HG03439 (cell line): Measurements from ENCODE around the gene RABGEF1.
"Not testable (repeated sequence)": the region's sequence is repeated elsewhere in the genome, so short reads cannot be mapped to it uniquely, and the experiment has no call there.

ENCODE experiments used
- ATAC-seq: cut with Tn5 transposase; IDR thresholded peaks from one replicate; pipeline ENCODE4 v1.9.1; 2021; ENCODE audit warnings: mild to moderate bottlenecking, moderate library complexity; ENCODE audit not compliant: unreplicated experiment

The RABGEF1 gene

DNA sequence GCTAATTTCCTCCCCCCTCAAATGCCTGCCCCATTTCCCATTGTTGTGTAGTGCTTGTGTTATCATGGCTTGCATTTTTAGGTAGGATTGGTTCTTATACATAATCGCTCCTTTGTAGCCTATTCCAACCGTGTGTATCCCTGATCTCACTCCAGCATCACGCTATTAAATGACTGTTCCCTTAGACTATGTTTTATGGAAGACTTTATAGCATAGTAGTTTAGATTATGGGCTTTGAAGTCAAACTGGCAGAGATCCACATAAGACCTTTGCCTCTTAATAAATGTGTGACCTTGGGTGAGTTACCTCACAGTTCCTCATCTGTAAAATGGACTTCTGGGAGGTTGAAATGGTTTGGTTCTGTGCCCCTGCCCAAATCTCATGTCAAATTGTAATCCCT lies 5.4 kb upstream of the RABGEF1 start:
- no peak for ATAC-seq

DNA sequence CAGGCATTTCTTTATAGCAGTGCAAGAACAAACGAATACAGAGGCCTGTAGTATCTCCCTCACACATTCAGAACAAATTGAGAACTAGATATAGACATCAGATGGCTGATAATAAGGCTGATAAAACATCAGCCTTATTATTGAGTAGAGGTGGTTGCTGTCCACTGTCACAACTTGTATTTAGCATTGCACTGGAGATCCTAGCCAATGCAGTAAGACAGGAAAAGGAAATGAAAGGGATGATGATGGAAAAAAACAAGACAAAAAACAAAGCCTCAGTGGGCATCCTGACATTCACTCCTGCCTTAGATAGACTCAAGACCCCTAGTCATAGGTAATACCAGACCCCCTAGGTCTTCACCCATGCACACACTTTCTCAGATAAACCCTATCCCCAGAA lies 4.7 kb upstream of the RABGEF1 start:
- no peak for ATAC-seq

GRCh38 chr7:66736892-66737291 lies 3.6 kb upstream of the RABGEF1 start:
- ATAC-seq: no peak

- ATAC-seq: no peak
Observed at GRCh38 chr7:66737667-66738066, 2.9 kb upstream of the RABGEF1 start.

DNA sequence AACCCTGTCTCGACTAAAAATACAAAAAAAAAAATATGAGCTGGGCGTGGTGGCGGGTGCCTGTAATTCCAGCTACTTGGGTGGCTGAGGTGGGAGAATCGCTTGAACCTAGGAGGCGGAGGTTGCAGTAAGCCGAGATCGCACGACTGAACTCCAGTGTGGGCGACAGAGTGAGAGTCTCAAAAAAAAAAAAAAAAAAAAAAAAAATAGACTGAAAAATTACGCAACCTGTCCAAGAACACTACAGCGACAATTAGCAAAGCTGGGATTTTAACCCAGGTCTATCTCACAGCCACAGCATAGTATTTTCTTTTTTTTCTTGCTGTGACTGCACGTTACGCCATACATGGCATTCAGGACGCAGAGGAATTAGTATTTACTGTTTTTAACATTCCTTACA lies 1.1 kb upstream of the RABGEF1 start:
- ATAC-seq: no peak

GRCh38 chr7:66739953-66740301 lies 606 bp upstream of the RABGEF1 start:
- peak; percentile 1 for ATAC-seq

- ATAC-seq: peak; percentile 26
Observed at GRCh38 chr7:66740980-66741709, 612 bp downstream of the RABGEF1 start.

GRCh38 chr7:66741710-66742049 lies 1.1 kb downstream of the RABGEF1 start:
- no peak for ATAC-seq

GRCh38 chr7:66742298-66742697 lies 1.8 kb downstream of the RABGEF1 start:
- not testable (repeated sequence) for ATAC-seq

DNA sequence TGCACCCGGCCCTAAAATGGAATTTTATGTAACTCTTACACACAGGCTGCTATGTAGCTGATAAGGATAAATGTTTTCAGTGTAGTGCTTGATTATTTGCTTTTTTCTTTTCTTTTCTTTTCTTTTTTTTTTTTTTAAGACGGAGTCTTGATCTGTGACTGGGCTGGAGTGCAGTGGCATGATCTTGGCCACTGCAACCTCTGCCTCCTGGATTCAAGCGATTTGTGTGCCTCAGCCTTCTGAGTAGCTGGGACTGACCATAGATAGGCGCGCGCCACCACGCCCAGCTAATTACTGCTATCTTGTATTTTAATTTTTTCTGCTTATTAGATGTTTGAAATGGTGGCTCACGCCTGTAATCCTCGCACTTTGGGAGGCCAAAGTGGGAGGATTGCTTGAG lies 3.4 kb downstream of the RABGEF1 start:
- ATAC-seq: no peak

DNA sequence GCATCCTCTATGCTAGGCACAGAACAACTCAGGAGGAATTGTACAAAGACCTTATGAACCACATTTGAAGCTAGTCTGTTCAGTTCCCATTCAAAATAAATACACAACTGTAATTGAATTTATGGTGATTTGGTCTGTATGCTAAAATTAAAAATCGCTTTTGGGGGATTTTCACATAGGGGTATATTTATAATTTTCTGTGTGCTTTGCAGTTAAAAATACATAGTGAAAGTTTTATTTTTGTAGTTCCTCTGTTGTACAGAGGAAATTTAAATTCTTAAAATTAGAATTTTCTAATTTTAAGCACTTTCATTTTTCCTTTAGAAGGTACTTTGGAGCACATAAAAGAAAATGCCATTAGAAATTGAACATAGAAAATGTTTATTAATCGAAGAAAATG lies 6.9 kb downstream of the RABGEF1 start:
- ATAC-seq: no peak

DNA sequence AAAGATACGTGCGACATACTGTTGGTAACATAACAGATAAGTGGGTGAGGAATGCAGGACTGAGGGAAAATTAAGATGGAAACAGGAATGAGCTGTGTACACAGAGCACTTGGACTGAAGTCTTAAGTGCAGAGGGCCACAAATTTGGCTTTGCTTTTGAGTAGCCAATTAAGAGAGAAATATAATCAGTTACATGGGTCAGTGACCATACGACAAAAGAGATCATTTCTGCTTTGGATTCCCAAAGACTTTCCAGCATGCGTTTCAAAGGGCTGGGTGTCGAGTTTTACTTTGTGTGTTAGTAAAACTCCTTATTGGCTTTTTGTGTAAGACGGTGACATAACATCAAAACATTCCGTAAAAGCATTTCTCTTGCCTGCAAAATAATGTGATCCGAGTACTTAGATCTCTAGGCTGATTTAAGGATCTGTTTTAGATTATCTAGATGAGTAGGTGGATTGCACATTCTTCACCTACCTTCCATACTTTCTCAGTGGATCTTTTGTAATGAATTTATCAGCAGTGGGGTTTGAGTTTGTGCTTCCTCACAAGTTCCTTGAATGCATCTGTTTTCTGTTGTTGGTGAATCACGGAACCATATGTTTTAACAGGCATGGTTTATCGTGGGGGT lies 7.5 kb downstream of the RABGEF1 start:
- no peak for ATAC-seq

GRCh38 chr7:66748791-66749190 lies 8.3 kb downstream of the RABGEF1 start:
- ATAC-seq: no peak

GRCh38 chr7:66751945-66752344 lies 11.4 kb downstream of the RABGEF1 start:
- ATAC-seq: no peak

GRCh38 chr7:66754541-66754940 lies 14.0 kb downstream of the RABGEF1 start:
- ATAC-seq: no peak

- ATAC-seq: not testable (repeated sequence)
Observed at GRCh38 chr7:66755059-66755458, 14.5 kb downstream of the RABGEF1 start.

DNA sequence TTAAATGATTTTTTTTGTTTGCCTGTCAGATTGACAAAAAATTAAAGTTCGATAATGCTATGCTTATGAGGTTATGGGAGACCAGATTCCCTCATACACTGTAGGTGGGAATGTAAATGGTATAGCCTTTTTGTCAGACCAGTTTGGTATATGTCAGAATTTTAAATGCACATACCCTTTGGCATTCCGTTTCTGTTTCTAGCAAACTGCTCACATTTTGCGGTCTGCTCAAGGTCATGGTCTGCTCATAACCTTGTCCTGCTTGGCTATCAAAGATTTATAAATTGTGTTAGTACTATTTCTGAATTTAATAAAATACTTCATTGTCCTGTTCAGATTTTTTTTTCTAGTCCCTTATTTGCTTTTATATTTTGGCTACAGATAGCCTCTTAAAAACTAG lies 15.7 kb downstream of the RABGEF1 start:
- not testable (repeated sequence) for ATAC-seq

DNA sequence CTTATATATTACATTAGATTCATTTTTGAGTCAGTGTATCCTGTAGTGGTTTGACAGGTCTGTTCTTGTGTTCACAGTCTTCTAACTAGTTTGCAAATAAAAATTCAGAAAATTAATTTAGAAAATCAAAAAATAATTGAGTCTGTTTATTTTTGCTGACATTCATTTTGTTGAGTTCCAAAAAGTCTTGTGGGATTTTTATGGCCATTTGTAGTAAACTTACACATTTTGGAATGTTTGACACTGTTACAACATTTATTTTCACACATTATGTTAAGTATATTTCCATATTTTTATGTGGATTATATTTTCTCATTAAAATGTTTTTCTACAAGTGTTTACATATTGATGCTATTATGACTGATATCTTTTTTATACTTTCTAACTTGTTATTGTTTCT lies 16.4 kb downstream of the RABGEF1 start:
- ATAC-seq: no peak

DNA sequence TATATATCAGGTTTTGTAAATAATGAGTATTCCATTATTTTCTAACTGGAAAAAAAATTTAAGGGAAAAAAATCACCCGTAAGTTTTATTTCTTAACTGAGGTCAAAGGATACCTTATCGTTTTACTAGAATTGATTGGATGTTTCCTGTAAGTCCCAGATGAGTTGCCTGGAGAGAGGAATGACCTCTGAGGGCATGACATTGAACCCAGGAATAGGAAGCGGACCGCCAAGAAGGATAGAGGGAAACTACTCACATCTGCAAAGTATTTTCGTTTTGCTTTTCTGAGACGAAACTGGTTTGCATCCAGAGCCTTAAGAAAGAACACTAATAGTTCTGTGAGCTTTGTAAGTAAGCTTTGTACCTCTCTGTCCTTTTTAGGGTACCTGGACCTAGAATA lies 17.4 kb downstream of the RABGEF1 start:
- ATAC-seq: no peak

GRCh38 chr7:66758950-66759628 lies 18.6 kb downstream of the RABGEF1 start:
- ATAC-seq: no peak

- ATAC-seq: not testable (repeated sequence)
Observed at GRCh38 chr7:66763183-66763582, 22.6 kb downstream of the RABGEF1 start.

DNA sequence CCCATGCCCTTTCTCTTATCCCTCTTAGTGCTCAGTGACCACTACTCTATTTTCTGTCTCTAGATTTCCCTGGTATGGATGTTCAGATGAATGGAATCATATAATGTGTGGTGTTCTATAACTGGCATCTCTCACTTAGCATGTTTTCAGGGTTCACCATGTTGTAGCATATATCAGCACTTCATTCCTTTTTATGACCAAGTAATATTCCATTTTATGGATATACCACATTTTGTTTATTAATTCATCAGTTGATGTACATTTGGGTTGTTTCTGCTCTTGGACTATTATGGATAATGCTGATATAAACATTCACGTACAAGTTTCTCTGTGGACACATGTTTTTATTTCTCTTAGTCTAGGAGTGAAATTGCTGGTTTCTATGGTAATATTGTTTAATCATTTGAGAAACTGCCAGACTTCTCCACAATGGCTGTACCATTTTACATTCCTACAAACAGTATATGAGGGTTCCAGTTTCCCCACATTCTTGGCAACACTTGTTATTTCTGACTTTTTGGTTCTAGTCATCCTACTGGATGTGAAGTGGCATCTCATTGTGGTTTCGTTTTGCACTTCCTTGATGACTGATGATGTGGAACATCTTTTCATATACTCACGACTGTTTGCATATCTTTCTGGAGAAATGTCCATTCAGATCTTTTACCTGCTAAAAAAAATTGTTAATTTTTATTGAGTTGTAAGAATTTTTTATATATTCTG lies 23.3 kb downstream of the RABGEF1 start:
- not testable (repeated sequence) for ATAC-seq
